Motor neuron (in vitro differentiated cells): Measurements from ENCODE around the gene BRAT1. TPM values are rescaled to one million over a fixed set of nuclear protein-coding genes. Genes with fewer than 3 reads are reported as not detected.

Experiments
- ATAC-seq, 8 experiments: fragments of 200-7000 bp; cut with Tn5 transposase; replicated peaks in 6 of 8; 2 replicates each; pipeline ENCODE4 v1.8.0; 2021; ENCODE audit warnings: mild to moderate bottlenecking in 8 of 8, moderate library complexity in 8 of 8
- H3K27ac ChIP-seq, 2 donors: fragments of 250-450 bp; sonication (Bioruptor Pico); 2 replicates each; pipeline ENCODE4 v1.9.0; 2021; ENCODE audit warnings: antibody characterized with exemption in 2 of 2, mild to moderate bottlenecking in 2 of 2, moderate library complexity in 1 of 2
- H3K4me1 ChIP-seq, 2 donors: fragments of 250-450 bp; sonication (Bioruptor Pico); replicated peaks in 1 of 2; 2 replicates each; pipeline ENCODE4 v1.6.1; 2021; ENCODE audit warnings: antibody characterized with exemption in 2 of 2, mild to moderate bottlenecking in 2 of 2, moderate library complexity in 1 of 2
- H3K4me3 ChIP-seq, 5 donors: fragments of 250-450 bp; sonication (Bioruptor Pico); 2 replicates each; pipeline ENCODE4 v1.9.0; 2021; ENCODE audit warnings: antibody characterized with exemption in 5 of 5, mild to moderate bottlenecking in 5 of 5, moderate library complexity in 4 of 5
- WGBS, 10 experiments: fragments of 450-650 bp; shearing (Covaris generic); methylation state at CpG; one replicate each; pipeline ENCODE4 v1.0.0; 2022; 5-methylcytosine and 5-hydroxymethylcytosine counted together
- in situ Hi-C, 9 experiments: fragments of 400-800 bp; cut with MboI; loops; one replicate each; pipeline ENCODE4 v1.15.0; 2021; ENCODE audit warnings: low sequenced_read_pairs in 9 of 9, low pct_unique_long_range_greater_than_20kb in 2 of 9; ENCODE audit not compliant: unreplicated experiment in 9 of 9
- total RNA-seq, 8 experiments: library from RNA; unstranded; fragments of 300-600 nt; gene quantifications; 2 replicates each; pipeline versions ENCODE4 v1.2.3 to v1.2.4, GENCODE V29; 2022

Gene BRAT1
- total RNA-seq, 8 experiments from 2014 or later = 11.9 to 25.9 (median 19.6) TPM

GRCh38 chr7:2525658-2526630 is 29.4 kb downstream of the BRAT1 start:
- peak in 7 of 8 experiments; percentile 10 to 62 (median 53) for ATAC-seq
- no peak overlapping the region for H3K4me3 ChIP-seq
- peak overlapping the region in 1 of 2 donors; percentile 58 for H3K27ac ChIP-seq
- H3K4me1 ChIP-seq = peaks cover 53 to 76% of the 10 kb centered on the region in 2 donors
- 60 to 92% (median 80%) methylated on average over 1 to 6 of the region's 36 CpGs; no CpG with 5 or more reads in 5 of the 10 experiments for WGBS, 10 experiments
- in situ Hi-C loops = no loop called here

- H3K4me1 ChIP-seq = peaks cover 53 to 76% of the 10 kb centered on the region in 2 donors
- peak in 4 of 8 experiments; percentile 12 to 32 (median 26) for ATAC-seq
- peak overlapping the region; percentile 11 to 81 for H3K27ac ChIP-seq
- in situ Hi-C loops = no loop called here
- no peak overlapping the region for H3K4me3 ChIP-seq
- WGBS, 10 experiments = no CpG with 5 or more reads among the region's 53 CpGs
Measured at GRCh38 chr7:2524808-2525657, 30.3 kb downstream of the BRAT1 start.

GRCh38 chr7:2523941-2524807 is 31.1 kb downstream of the BRAT1 start:
- peak in 6 of 8 experiments; percentile 1 to 51 (median 38) for ATAC-seq
- peaks cover 53 to 69% of the 10 kb centered on the region in 2 donors for H3K4me1 ChIP-seq
- peak overlapping the region in 3 of 5 donors; percentile 38 to 48 (median 46) for H3K4me3 ChIP-seq
- 7 to 100% (median 20%) methylated on average over 2 to 9 of the region's 51 CpGs; no CpG with 5 or more reads in 6 of the 10 experiments for whole genome bisulfite sequencing, 10 experiments
- in situ Hi-C loops = no loop called here
- H3K27ac ChIP-seq = peak overlapping the region; percentile 53 to 82

GRCh38 chr7:2523461-2523936 is 31.8 kb downstream of the BRAT1 start:
- H3K4me3 ChIP-seq = peak overlapping the region in 3 of 5 donors; percentile 38 to 48 (median 46)
- H3K4me1 ChIP-seq = peaks cover 56 to 69% of the 10 kb centered on the region in 2 donors
- ATAC-seq = peak in 3 of 8 experiments; percentile 1 to 2 (median 1)
- in situ Hi-C loops = no loop called here
- WGBS, 10 experiments = no CpG with 5 or more reads among the region's 22 CpGs
- H3K27ac ChIP-seq = peak overlapping the region; percentile 53 to 82

GRCh38 chr7:2522780-2523433 is 32.4 kb downstream of the BRAT1 start:
- no peak for ATAC-seq
- in situ Hi-C loops = no loop called here
- H3K4me3 ChIP-seq = peak overlapping the region in 3 of 5 donors; percentile 38 to 48 (median 46)
- peaks cover 56 to 69% of the 10 kb centered on the region in 2 donors for H3K4me1 ChIP-seq
- WGBS, 10 experiments = 23 to 80% (median 39%) methylated on average over 1 to 8 of the region's 19 CpGs; no CpG with 5 or more reads in 7 of the 10 experiments
- H3K27ac ChIP-seq = peak overlapping the region in 1 of 2 donors; percentile 82

GRCh38 chr7:2521952-2522591 is 33.3 kb downstream of the BRAT1 start:
- Histone ChIP-seq H3K4me3 (peak overlapping the region in 4 of 5 donors; percentile 38 to 48 (median 44)), H3K4me1 (peaks cover 56 to 69% of the 10 kb centered on the region in 2 donors), H3K27ac (peak overlapping the region in 1 of 2 donors; percentile 27)
- ATAC-seq = no peak
- in situ Hi-C loops = no loop called here
- 0 to 60% (median 18%) methylated on average over 1 to 8 of the region's 17 CpGs; no CpG with 5 or more reads in 4 of the 10 experiments for WGBS, 10 experiments

- peaks cover 51 to 72% of the 10 kb centered on the region in 2 donors for H3K4me1 ChIP-seq
- H3K4me3 ChIP-seq = peak overlapping the region; percentile 38 to 48 (median 44)
- no CpG with 5 or more reads among the region's 21 CpGs for WGBS, 10 experiments
- no peak for ATAC-seq
- H3K27ac ChIP-seq = peak overlapping the region in 1 of 2 donors; percentile 21
- in situ Hi-C loops = no loop called here
Measured at GRCh38 chr7:2521341-2521745, 34.0 kb downstream of the BRAT1 start.

- ATAC-seq = peak in 1 of 8 experiments; percentile 4
- in situ Hi-C loops = no loop called here
- no CpG with 5 or more reads among the region's 12 CpGs for WGBS, 10 experiments
- Histone ChIP-seq H3K27ac (peak overlapping the region in 1 of 2 donors; percentile 21), H3K4me3 (peak overlapping the region; percentile 38 to 48 (median 44)), H3K4me1 (peaks cover 46 to 70% of the 10 kb centered on the region in 2 donors)
Measured at GRCh38 chr7:2520761-2521290, 34.5 kb downstream of the BRAT1 start.

GRCh38 chr7:2520131-2520760 is 35.1 kb downstream of the BRAT1 start:
- peaks cover 40 to 64% of the 10 kb centered on the region in 2 donors for H3K4me1 ChIP-seq
- H3K27ac ChIP-seq = no peak overlapping the region
- H3K4me3 ChIP-seq = peak overlapping the region; percentile 38 to 48 (median 44)
- in situ Hi-C loops = no loop called here
- no peak for ATAC-seq
- WGBS, 10 experiments = 0 to 6% methylated on average over 3 of the region's 37 CpGs; no CpG with 5 or more reads in 8 of the 10 experiments

- ATAC-seq = peak; percentile 75 to 96 (median 82)
- 3% methylated on average over 15 of the region's 95 CpGs; no CpG with 5 or more reads in 9 of the 10 experiments for WGBS, 10 experiments
- H3K4me1 ChIP-seq = peaks cover 32 to 56% of the 10 kb centered on the region in 2 donors
- in situ Hi-C loops = no loop called here
- no peak within 1 kb of the TSS for H3K27ac ChIP-seq
- H3K4me3 ChIP-seq = peak within 1 kb of the TSS; percentile 38 to 48 (median 44)
Measured at GRCh38 chr7:2519119-2519930, 36.0 kb downstream of the BRAT1 start, which contains the start of gene LFNG. LFNG (plus strand) TSS chr7:2519774; CDS start chr7:2519862, 88 bp downstream.
